GM23248 (cell line): ENCODE data around the gene MRPS22. TPM values are rescaled to one million over a fixed set of nuclear protein-coding genes. Genes with fewer than 3 reads are reported as not detected.
A peak's percentile ranks its signal among the peaks of the same experiment; 100 is the strongest.

Experiments
- DNase-seq: peaks from one replicate; pipeline ENCODE4 v3.0.0-alpha.2; 2015
- H2AFZ ChIP-seq: fragments of 200-600 bp; sonication (generic); 2 replicates; pipeline ENCODE4 v1.6.1; 2016; ENCODE audit warnings: antibody characterized with exemption
- H3F3A ChIP-seq: fragments of 200-600 bp; sonication (generic); 2 replicates; pipeline ENCODE4 v1.6.1; 2016; ENCODE audit warnings: mild to moderate bottlenecking, antibody characterized with exemption, mixed run types; ENCODE audit not compliant: insufficient read depth
- H3K27ac ChIP-seq: fragments of 200-600 bp; sonication (generic); 2 replicates; pipeline ENCODE4 v1.5.1; 2016; ENCODE audit warnings: mild to moderate bottlenecking
- H3K27me3 ChIP-seq: fragments of 200-600 bp; sonication (generic); replicated peaks from 2 replicates; pipeline ENCODE4 v1.6.1; 2016; ENCODE audit warnings: mild to moderate bottlenecking; ENCODE audit not compliant: insufficient read depth
- H3K36me3 ChIP-seq: fragments of 200-600 bp; sonication (generic); 2 replicates; pipeline ENCODE4 v1.6.1; 2016; ENCODE audit warnings: low read depth, mild to moderate bottlenecking
- H3K4me1 ChIP-seq: fragments of 200-600 bp; sonication (generic); 2 replicates; pipeline ENCODE4 v1.6.1; 2016; ENCODE audit warnings: mild to moderate bottlenecking; ENCODE audit not compliant: insufficient read depth
- H3K4me2 ChIP-seq: fragments of 200-600 bp; sonication (generic); one replicate; pipeline ENCODE4 v1.6.1; 2016; ENCODE audit warnings: mild to moderate bottlenecking; ENCODE audit not compliant: unreplicated experiment
- H3K4me3 ChIP-seq: fragments of 200-600 bp; sonication (generic); 2 replicates; pipeline ENCODE4 v1.5.1; 2016; ENCODE audit warnings: mild to moderate bottlenecking
- H3K79me2 ChIP-seq: fragments of 200-600 bp; sonication (generic); 2 replicates; pipeline ENCODE4 v1.6.1; 2016; ENCODE audit warnings: mild to moderate bottlenecking; ENCODE audit not compliant: insufficient read depth
- H3K9ac ChIP-seq: fragments of 200-600 bp; sonication (generic); 2 replicates; pipeline ENCODE4 v1.6.1; 2016; ENCODE audit warnings: mild to moderate bottlenecking
- H3K9me2 ChIP-seq: fragments of 200-600 bp; sonication (generic); 2 replicates; pipeline ENCODE4 v1.6.1; 2016; ENCODE audit warnings: mixed run types, mild to moderate bottlenecking, moderate library complexity; ENCODE audit not compliant: insufficient read depth
- H3K9me3 ChIP-seq: fragments of 200-600 bp; sonication (generic); one replicate; pipeline ENCODE4 v1.6.1; 2017; ENCODE audit warnings: low read depth
- H4K20me1 ChIP-seq: fragments of 200-600 bp; sonication (generic); 2 replicates; pipeline ENCODE4 v1.6.0; 2016; ENCODE audit not compliant: insufficient read depth
- EZH2 ChIP-seq: fragments of 200-600 bp; sonication (generic); IDR thresholded peaks from 2 replicates; pipeline ENCODE4 v1.6.1; 2018; ENCODE audit warnings: antibody characterized with exemption, mild to moderate bottlenecking; ENCODE audit not compliant: insufficient read depth, poor library complexity, severe bottlenecking
- EZH2phosphoT487 ChIP-seq: fragments of 200-600 bp; sonication (generic); IDR thresholded peaks from 2 replicates; pipeline ENCODE4 v1.6.1; 2018; ENCODE audit warnings: antibody characterized with exemption, moderate library complexity, mild to moderate bottlenecking, low read depth; ENCODE audit not compliant: insufficient read depth
- WGBS, 2 experiments: methylation state at CpG; one replicate each; pipeline ENCODE4 v1.1.6; 2015 to 2017; ENCODE audit warnings: low lambda C conversion rate in 2 of 2, low coverage in 1 of 2; ENCODE audit errors: missing lambda C conversion rate in 2 of 2; 5-methylcytosine and 5-hydroxymethylcytosine counted together
- in situ Hi-C: fragments of 300-500 bp; cut with MboI; formaldehyde crosslinking; loops from 2 replicates; pipeline ENCODE4 v1.15.0; 2020
- polyA plus RNA-seq: library from polyadenylated mRNA; unstranded; fragments of >200 nt; fragmentation: Nextera tagmentation; extraction: Ambion mirVana; gene quantifications from 2 replicates; pipeline ENCODE4 v1.2.1, GENCODE V29; 2016
- total RNA-seq: library from RNA; depleted of rRNA; stranded (reverse); fragments of >200 nt; shearing (Covaris generic); gene quantifications from 2 replicates; pipeline ENCODE4 v1.2.3, GENCODE V29; 2014

MRPS22 gene
- total and polyA plus RNA-seq, 2 experiments from 2014 or later, result 62.5 to 63.2 TPM

DNA sequence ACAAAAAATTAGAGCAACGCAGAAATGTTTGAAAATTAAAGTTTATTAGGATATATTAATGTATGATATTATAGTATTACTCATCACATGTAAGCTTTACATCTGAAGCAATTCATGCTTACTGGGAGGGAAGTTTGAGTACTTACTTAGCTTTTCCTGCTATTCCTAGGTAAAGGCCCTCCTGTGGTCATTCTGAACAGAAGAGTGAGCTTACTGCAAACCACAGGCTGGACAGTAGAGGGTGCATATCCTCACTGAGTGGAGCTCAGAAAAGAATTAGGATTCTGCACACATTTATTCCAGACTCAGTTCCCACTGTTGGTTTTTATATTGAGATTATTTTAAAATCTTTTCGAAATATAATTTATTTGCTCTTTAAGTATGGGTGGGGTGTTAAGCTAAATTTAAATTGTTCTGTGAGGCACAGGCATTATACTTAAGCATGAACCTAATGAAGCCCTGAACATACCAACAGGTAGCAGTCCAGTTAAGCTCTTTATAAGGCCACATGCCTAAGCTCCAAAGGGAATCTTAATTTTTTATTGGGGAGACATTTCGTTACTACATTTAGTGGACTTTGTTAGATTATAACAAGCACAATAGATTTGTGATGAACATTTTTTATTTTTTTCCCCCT lies 10.2 kb downstream of the MRPS22 start:
- WGBS, 2 experiments, result 77 to 84% methylated on average over 3 of the region's 3 CpGs
- H3K4me1 ChIP-seq, result no peaks in the 10 kb centered on the region

DNA sequence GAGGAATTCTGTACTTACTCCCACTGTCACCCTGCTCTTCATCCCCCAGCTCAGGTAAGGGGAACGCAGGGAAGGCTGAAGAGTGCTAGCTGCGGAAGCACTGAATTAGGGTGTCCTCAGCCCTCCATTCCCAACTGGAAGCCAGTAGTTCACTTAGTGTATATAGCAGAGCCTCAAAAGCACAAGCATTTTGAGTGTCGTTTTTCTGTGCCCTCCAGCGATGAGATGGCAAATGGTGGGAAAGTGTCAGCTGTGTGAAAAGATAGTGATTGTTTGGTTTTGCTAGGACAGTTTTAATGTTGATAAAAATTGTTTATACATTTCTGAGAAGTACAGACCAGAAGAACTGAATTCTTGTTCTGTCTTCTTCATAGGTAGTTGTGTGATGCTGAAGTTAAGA lies 10.8 kb downstream of the MRPS22 start:
- H4K20me1 ChIP-seq, result no peaks in the 10 kb centered on the region
- no peak for DNase-seq
- no peaks in the 10 kb centered on the region for H3K9me3 ChIP-seq
- H3K4me2 ChIP-seq, result no peak overlapping the region
- 93 to 97% methylated on average over 4 of the region's 4 CpGs for WGBS, 2 experiments
- in situ Hi-C loops, result no loop called here
- H3K9ac ChIP-seq, result no peak overlapping the region; the same call in 1 of the 2 replicates
- no peaks in the 10 kb centered on the region for H3K9me2 ChIP-seq
- no peaks in the 10 kb centered on the region for H3K27me3 ChIP-seq
- TF ChIP-seq EZH2, result no peak
- no peak for TF ChIP-seq EZH2phosphoT487
- 0 out of 2 replicates have a peak overlapping the region, but pooled peaks have one; percentile 34 for H3K27ac ChIP-seq
- H3K36me3 ChIP-seq, result peaks cover 85% of the 10 kb centered on the region
- no peak overlapping the region for H2AFZ ChIP-seq
- H3K79me2 ChIP-seq, result 0 out of 2 replicates have a peak, but pooled peaks cover 11% of the 10 kb centered on the region
- H3K4me1 ChIP-seq, result no peaks in the 10 kb centered on the region
- H3K4me3 ChIP-seq, result no peak overlapping the region
- peaks cover 86% of the 10 kb centered on the region for H3F3A ChIP-seq

More for the DNA sequence above, 10.2 kb downstream of the MRPS22 start:
- TF ChIP-seq EZH2 (no peak), EZH2phosphoT487 (no peak)
- H3K79me2 ChIP-seq, result peaks cover 17% of the 10 kb centered on the region; the same call in 1 of the 2 replicates
- no peak overlapping the region for H3K4me3 ChIP-seq
- in situ Hi-C loops, result no loop called here
- no peak overlapping the region for H2AFZ ChIP-seq
- H3F3A ChIP-seq, result peaks cover 85% of the 10 kb centered on the region
- no peaks in the 10 kb centered on the region for H3K9me2 ChIP-seq
- no peaks in the 10 kb centered on the region for H3K9me3 ChIP-seq
- DNase-seq, result peak; percentile 84
- no peaks in the 10 kb centered on the region for H4K20me1 ChIP-seq
- no peak overlapping the region for H3K4me2 ChIP-seq
- peaks cover 85% of the 10 kb centered on the region for H3K36me3 ChIP-seq
- no peak overlapping the region for H3K9ac ChIP-seq
- H3K27ac ChIP-seq, result peak overlapping the region; percentile 22; the same call in 1 of the 2 replicates
- no peaks in the 10 kb centered on the region for H3K27me3 ChIP-seq

DNA sequence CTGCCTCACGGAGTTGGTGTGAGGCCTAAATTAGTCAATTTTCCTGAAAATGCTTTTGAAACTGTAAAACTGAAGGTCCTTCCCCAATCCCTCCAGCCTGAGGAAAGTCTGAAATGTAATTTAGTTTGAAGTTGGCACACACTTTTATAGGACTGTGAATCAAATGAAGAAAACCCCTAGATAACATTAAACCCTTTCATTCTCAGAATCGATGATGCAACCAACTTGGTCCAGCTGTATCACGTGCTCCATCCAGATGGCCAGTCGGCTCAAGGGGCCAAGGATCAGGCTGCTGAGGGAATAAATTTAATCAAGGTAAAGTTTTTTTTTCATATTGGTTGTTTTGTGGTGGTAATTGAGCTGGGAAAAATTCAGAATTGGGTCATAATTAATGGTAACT lies 11.7 kb downstream of the MRPS22 start:
- DNase-seq, result peak; percentile 47
- Histone ChIP-seq H3K27ac (peak overlapping the region; percentile 34), H3F3A (peaks cover 89% of the 10 kb centered on the region), H2AFZ (no peak overlapping the region), H3K36me3 (peaks cover 87% of the 10 kb centered on the region), H3K27me3 (no peaks in the 10 kb centered on the region), H3K9ac (no peak overlapping the region), H3K4me1 (no peaks in the 10 kb centered on the region), H3K4me2 (no peak overlapping the region), H3K9me3 (no peaks in the 10 kb centered on the region), H4K20me1 (no peaks in the 10 kb centered on the region), H3K79me2 (0 out of 2 replicates have a peak, but pooled peaks cover 11% of the 10 kb centered on the region), H3K9me2 (no peaks in the 10 kb centered on the region), H3K4me3 (no peak overlapping the region)
- WGBS, 2 experiments, result 57 to 63% methylated on average over 4 of the region's 4 CpGs
- in situ Hi-C loops, result no loop called here
- TF ChIP-seq EZH2phosphoT487, result no peak
- TF ChIP-seq EZH2, result no peak

GRCh38 chr3:139355891-139356290 lies 12.1 kb downstream of the MRPS22 start:
- in situ Hi-C loops, result no loop called here
- WGBS, 2 experiments, result 45 to 57% methylated on average over 1 of the region's 1 CpG
- Histone ChIP-seq H3K4me1 (no peaks in the 10 kb centered on the region), H3K4me3 (no peak overlapping the region), H3F3A (peaks cover 93% of the 10 kb centered on the region), H3K36me3 (peaks cover 88% of the 10 kb centered on the region), H3K9me2 (no peaks in the 10 kb centered on the region), H4K20me1 (no peaks in the 10 kb centered on the region), H3K79me2 (0 out of 2 replicates have a peak, but pooled peaks cover 13% of the 10 kb centered on the region), H3K27me3 (no peaks in the 10 kb centered on the region), H3K9me3 (no peaks in the 10 kb centered on the region), H3K4me2 (no peak overlapping the region), H3K9ac (no peak overlapping the region), H2AFZ (no peak overlapping the region), H3K27ac (peak overlapping the region; percentile 34)
- no peak for TF ChIP-seq EZH2
- TF ChIP-seq EZH2phosphoT487, result no peak
- DNase-seq, result no peak
